Putamen (tissue), 1 donor: ENCODE data around the gene ITPRIPL1.

Experiments
- DNase-seq: peaks from one replicate; pipeline ENCODE4 v3.0.0-alpha.2; 2016; ENCODE audit warnings: low spot score

The ITPRIPL1 gene

DNA sequence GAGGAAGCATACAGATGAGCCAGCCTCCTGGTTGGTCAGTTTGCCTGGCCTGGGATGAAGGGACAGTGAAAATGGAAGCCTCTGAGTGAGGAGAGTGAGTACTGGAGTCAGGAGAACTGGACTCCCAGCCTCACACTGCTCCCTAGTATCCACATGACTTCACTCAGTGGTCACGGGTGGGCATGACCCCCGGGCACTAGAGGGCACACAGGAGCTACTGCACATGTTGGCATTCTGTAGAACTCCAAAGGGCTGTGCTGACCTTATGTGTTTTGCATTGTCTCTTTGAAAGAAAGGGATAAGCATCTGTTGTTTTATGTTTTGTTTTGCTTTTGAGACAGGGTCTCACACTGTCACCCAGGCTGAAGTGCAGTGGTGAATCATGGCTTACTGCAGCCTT, 34.2 kb downstream of the ITPRIPL1 start:
- DNase-seq, result peak; percentile 74

DNA sequence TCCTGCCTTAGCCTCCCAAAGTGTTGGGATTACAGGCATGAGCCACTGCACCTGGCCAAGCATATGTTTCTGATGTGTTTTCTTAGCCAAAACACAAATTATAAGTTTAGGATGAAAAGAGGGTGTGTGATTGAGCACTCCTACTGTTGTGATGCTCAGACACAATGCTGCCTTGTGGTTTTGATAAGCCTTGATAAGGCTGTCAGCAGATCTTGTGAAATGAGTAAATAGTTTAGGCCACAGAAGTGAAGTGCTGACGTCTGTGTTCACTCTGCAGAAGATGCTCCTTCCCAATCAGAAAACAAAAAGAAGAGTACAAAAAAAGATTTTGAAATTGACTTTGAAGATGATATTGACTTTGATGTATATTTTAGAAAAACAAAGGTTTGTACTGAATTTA, 34.7 kb downstream of the ITPRIPL1 start:
- DNase-seq, result no peak

DNA sequence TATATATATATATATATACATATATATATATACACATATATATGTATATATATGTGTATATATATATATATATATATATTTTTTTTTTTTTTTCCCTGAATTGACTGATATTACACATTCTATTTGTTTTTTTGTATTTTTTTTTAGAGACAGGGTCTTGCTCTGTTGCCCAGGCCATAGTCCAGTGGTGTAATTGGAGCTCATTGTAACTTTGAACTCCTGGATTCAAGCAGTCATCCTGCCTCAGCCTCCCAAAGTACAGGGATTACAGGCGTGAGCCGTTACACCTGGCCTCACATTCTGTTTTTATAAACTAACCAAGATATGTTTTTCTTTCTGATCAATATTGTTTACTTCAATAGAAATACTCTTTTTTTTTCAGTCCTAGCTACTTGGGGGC, 36.6 kb downstream of the ITPRIPL1 start:
- no peak for DNase-seq

DNA sequence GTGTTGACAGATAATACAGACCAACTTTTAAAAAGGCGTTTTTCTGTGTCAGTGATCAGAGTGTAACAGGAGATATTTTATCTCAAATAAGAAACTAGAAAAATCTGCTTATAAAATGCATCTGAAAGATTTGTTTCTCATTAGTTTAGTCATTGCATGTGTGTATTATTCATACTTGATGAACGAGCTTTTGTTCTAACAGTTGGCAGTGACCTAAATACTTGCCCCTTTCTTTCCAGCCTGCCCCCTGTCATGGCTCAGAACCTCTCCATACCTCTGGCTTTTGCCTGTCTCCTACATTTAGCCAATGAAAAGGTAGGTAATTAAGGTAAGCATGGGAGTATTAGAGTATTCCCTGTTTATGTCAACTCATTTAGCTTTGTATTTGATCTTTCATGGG, 44.1 kb downstream of the ITPRIPL1 start:
- peak; percentile 20 for DNase-seq

DNA sequence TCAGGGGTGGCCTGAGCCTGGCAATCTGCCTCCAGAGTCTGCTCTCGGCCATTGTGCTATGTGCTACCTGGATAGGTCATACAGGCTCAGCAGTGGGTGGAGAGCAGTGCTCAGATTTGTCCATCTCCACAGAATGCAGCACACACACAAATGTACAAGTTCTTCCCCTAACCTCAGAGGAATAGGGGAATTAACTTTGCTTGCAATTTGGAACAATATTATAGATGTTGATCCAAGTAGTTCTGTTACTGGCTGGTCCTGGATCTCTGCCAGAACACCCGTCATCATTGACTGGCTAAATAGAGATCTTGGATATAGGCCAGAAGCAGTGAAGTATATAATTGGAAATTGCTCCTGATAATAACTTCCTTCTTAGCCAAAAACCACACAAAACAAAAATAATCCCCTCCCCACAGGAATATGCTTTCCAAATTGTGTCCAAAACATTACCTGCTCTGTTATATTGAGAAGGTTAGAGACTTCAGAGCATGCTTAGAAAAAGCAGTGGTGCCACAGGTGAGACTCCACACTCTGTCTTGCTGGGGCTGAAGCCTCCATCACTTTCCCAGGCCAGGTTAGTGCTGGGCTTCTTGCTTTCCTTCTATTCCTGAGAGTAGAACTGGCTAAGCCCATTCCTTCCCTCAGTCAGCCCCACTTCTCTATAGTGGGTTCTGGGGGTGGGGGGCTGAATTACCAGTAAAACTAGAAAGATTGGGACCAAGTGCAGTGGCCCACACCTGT, 49.3 kb downstream of the ITPRIPL1 start:
- no peak for DNase-seq
